Psoas muscle (tissue), 8 donors: ENCODE results near the gene PEX1. TPM values are rescaled to one million over a fixed set of nuclear protein-coding genes. Genes with fewer than 3 reads are reported as not detected.

Experiments used
- ATAC-seq, 4 donors: fragments of 200-7000 bp; cut with Tn5 transposase; one replicate each; pipeline ENCODE4 v1.9.1; 2020; ENCODE audit warnings: moderate library complexity in 3 of 4, mild to moderate bottlenecking in 2 of 4
- DNase-seq, 2 donors: peaks; one replicate each; pipeline ENCODE4 v3.0.0-alpha.2; 2020
- H3K27ac ChIP-seq: fragments of 200-600 bp; one replicate; pipeline ENCODE4 v1.8.0; 2022
- H3K27me3 ChIP-seq, 3 donors: fragments of 200-600 bp in 1 of 3; one replicate each; pipeline versions ENCODE4 v1.6.1 to v1.8.0; 2013 to 2022; ENCODE audit warnings: low read length in 2 of 3, mild to moderate bottlenecking in 2 of 3, moderate library complexity in 1 of 3; ENCODE audit not compliant: insufficient read depth in 3 of 3
- H3K36me3 ChIP-seq, 2 donors: fragments of 200-600 bp in 1 of 2; one replicate each; pipeline versions ENCODE4 v1.6.1 to v1.8.0; 2013 to 2022; ENCODE audit warnings: low read depth in 1 of 2, mild to moderate bottlenecking in 1 of 2, moderate library complexity in 1 of 2; ENCODE audit not compliant: insufficient read depth in 1 of 2
- H3K4me1 ChIP-seq: fragments of 200-600 bp; one replicate; pipeline ENCODE4 v1.8.0; 2022
- H3K4me3 ChIP-seq: fragments of 200-600 bp; one replicate; pipeline ENCODE4 v1.8.0; 2022; ENCODE audit warnings: mild to moderate bottlenecking
- H3K9me3 ChIP-seq: fragments of 200-600 bp; one replicate; pipeline ENCODE4 v1.8.0; 2022
- WGBS, 3 donors: extraction: QIAGEN DNeasy Blood & Tissue Kit; methylation state at CpG; one replicate each; pipeline versions ENCODE4 v1.1.6 to v1.1.7; 2013; 5-methylcytosine and 5-hydroxymethylcytosine counted together
- intact Hi-C, 2 donors: fragments of 100-400 bp; cut with DNase I; formaldehyde crosslinking; loops; one replicate each; pipeline versions ENCODE4 v1.11.0 to v1.14.2; 2022
- polyA plus RNA-seq, 3 donors: library from polyadenylated mRNA; stranded (reverse); fragments of 200-250 nt; gene quantifications; one replicate each; pipeline ENCODE4 v1.2.3, GENCODE V29; 2013
- total RNA-seq, 4 donors: library from RNA; stranded (reverse); fragmentation: NEBNext Ultra II Directional in 2 of 4; extraction: Animal tissue kit (Norgen Biotek cat#: 25700) in 2 of 4; gene quantifications; one replicate each; pipeline versions ENCODE4 v1.2.1 to v1.2.4, GENCODE V29; 2021 to 2023
- TF ChIP-seq, protein P1 (sequence below): fragments of 200-600 bp; IDR thresholded peaks from one replicate; pipeline ENCODE4 v1.8.0; 2022; ENCODE audit warnings: antibody characterized with exemption
- donor health status: healthy with polysubstance abuse.
- donor health status: DM: no; HTN: no; CAD: no; lungs with moderate emphysema.
- donor health status: Bipolar disorder and iron deficiency.
- donor health status: healthy.
- donor health status: DM: yes; HTN: yes; CAD: no.
- donor health status: DM: no; HTN: no; CAD: no.
- donor health status: DM: no; HTN: no; CAD: no.
- donor health status: DM: yes; HTN: yes; CAD: no.

PEX1 gene
- total and polyA plus RNA-seq, 7 donors = 3.9 to 14.2 (median 11.1) TPM

DNA sequence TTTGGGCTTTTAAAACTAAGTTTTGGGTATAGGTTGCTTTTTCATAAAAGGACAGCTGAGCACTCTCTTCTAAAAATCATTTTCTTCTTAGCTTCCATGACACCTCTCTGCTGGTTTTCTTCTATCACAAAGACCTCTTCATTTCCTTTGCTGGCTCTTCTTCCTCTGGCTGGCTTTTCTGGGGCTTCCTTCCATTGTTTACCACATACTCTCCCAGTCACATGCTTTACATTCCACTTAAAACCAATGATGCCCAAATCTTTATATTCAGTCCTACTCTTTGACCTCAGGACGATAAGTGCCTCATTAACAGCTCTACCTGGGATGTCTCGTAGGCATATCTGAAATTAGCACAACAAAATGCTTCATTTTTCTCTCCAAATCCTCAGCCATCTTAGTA lies 35.0 kb upstream of the PEX1 start:
- no peak for ATAC-seq

GRCh38 chr7:92560602-92561001 lies 32.3 kb upstream of the PEX1 start:
- DNase-seq (no peak), ATAC-seq (no peak)
- TF ChIP-seq, protein P1, sequence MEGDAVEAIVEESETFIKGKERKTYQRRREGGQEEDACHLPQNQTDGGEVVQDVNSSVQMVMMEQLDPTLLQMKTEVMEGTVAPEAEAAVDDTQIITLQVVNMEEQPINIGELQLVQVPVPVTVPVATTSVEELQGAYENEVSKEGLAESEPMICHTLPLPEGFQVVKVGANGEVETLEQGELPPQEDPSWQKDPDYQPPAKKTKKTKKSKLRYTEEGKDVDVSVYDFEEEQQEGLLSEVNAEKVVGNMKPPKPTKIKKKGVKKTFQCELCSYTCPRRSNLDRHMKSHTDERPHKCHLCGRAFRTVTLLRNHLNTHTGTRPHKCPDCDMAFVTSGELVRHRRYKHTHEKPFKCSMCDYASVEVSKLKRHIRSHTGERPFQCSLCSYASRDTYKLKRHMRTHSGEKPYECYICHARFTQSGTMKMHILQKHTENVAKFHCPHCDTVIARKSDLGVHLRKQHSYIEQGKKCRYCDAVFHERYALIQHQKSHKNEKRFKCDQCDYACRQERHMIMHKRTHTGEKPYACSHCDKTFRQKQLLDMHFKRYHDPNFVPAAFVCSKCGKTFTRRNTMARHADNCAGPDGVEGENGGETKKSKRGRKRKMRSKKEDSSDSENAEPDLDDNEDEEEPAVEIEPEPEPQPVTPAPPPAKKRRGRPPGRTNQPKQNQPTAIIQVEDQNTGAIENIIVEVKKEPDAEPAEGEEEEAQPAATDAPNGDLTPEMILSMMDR = no peak
- Histone ChIP-seq H3K4me1 (no peaks in the 10 kb centered on the region), H3K27me3 (no peaks in the 10 kb centered on the region), H3K9me3 (no peaks in the 10 kb centered on the region), H3K36me3 (peaks cover 3 to 76% of the 10 kb centered on the region in 2 donors), H3K27ac (no peak overlapping the region), H3K4me3 (no peak overlapping the region)
- intact Hi-C loops = no loop called here

More for the DNA sequence above, 35.0 kb upstream of the PEX1 start:
- intact Hi-C loops = no loop called here
- no peak overlapping the region for H3K27ac ChIP-seq
- H3K9me3 ChIP-seq = no peaks in the 10 kb centered on the region
- TF ChIP-seq, protein P1 = no peak
- H3K36me3 ChIP-seq = peaks cover 3 to 91% of the 10 kb centered on the region in 2 donors
- H3K4me1 ChIP-seq = no peaks in the 10 kb centered on the region
- WGBS, 3 donors = 87 to 94% (median 92%) methylated on average over 2 of the region's 2 CpGs
- DNase-seq = no peak
- no peaks in the 10 kb centered on the region for H3K27me3 ChIP-seq
- H3K4me3 ChIP-seq = no peak overlapping the region

DNA sequence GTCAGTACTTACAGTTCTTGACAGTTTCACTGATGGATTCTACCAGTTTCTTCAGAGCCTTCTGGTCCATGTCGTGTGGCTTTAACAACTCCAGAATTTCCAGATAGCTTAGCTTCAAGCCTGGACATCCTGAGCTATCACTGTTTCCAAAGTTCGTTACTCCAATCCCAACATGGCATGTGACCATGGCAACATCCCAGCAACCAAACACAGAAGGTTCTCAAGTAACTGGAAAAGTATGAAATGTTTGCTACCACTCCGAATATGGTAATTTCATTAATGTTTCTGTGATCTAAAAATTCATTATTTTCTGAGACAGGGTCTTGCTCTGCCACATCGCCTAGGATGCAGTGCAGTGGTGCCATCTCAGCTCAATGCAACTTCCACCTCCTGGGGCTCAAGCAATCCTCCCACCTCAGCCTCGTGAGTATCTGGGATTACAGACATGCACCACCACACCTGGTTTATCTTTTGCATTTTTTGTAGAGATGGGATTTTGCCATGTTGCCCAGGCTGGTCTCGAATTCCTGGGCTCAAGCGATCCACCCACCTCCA lies 29.6 kb upstream of the PEX1 start:
- Histone ChIP-seq H3K36me3 (peaks cover 0 to 49% of the 10 kb centered on the region in 2 donors), H3K4me3 (no peak overlapping the region), H3K9me3 (no peaks in the 10 kb centered on the region), H3K27ac (no peak overlapping the region), H3K4me1 (no peaks in the 10 kb centered on the region), H3K27me3 (no peaks in the 10 kb centered on the region)
- TF ChIP-seq, protein P1 = no peak
- ATAC-seq (no peak), DNase-seq (no peak)
- WGBS, 3 donors = 78 to 86% (median 82%) methylated on average over 7 of the region's 7 CpGs
- intact Hi-C loops = no loop called here

- Histone ChIP-seq H3K9me3 (no peaks in the 10 kb centered on the region), H3K4me3 (no peak overlapping the region), H3K4me1 (no peaks in the 10 kb centered on the region), H3K27me3 (no peaks in the 10 kb centered on the region), H3K27ac (no peak overlapping the region), H3K36me3 (peaks cover 0 to 43% of the 10 kb centered on the region in 2 donors)
- intact Hi-C loops = no loop called here
- WGBS, 3 donors = 90 to 94% (median 91%) methylated on average over 2 of the region's 2 CpGs
- TF ChIP-seq, protein P1 = no peak
- DNase-seq = no peak
- ATAC-seq = peak in 1 of 4 donors; percentile 20
Observed at GRCh38 chr7:92557249-92557648, 28.9 kb upstream of the PEX1 start.

DNA sequence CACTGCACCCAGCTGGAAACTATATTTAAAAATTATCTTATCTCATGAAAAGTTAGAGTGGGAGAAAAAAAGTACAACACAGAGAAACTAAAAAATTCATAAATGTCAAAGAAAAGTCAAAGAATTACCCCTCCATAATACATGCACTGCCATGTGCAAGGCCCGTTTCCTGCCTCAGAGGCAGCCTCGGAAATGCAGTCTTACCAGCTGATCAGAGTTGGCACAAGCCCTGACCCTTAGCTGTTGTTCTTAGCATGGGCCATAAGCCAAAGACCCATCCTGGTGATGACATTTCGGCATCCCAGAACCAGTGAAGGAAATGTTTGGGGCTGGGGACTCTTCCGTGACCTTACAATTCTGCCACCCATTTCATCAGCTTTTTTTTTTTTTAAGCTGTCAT lies 21.9 kb upstream of the PEX1 start:
- H3K27ac ChIP-seq = no peak overlapping the region
- no peak overlapping the region for H3K4me3 ChIP-seq
- no peak for ATAC-seq
- WGBS, 3 donors = 53 to 61% (median 53%) methylated on average over 4 of the region's 4 CpGs
- H3K36me3 ChIP-seq = no peaks in the 10 kb centered on the region
- TF ChIP-seq, protein P1 = no peak
- intact Hi-C loops = no loop called here
- no peak for DNase-seq
- no peaks in the 10 kb centered on the region for H3K27me3 ChIP-seq
- no peaks in the 10 kb centered on the region for H3K9me3 ChIP-seq
- H3K4me1 ChIP-seq = no peaks in the 10 kb centered on the region
